GM18873 (cell line): ENCODE measurements around the gene VAV1.
"Not testable (repeated sequence)": the region's sequence is repeated elsewhere in the genome, so short reads cannot be mapped to it uniquely, and the experiment has no call there.

ENCODE experiments used
- ATAC-seq: cut with Tn5 transposase; IDR thresholded peaks from one replicate; pipeline ENCODE4 v1.9.1; 2021; ENCODE audit warnings: mild to moderate bottlenecking, moderate library complexity, moderate number of reproducible peaks; ENCODE audit not compliant: unreplicated experiment, low FRiP score

Gene VAV1

GRCh38 chr19:6811378-6811777 is 38.9 kb downstream of the VAV1 start:
- ATAC-seq, result no peak

DNA sequence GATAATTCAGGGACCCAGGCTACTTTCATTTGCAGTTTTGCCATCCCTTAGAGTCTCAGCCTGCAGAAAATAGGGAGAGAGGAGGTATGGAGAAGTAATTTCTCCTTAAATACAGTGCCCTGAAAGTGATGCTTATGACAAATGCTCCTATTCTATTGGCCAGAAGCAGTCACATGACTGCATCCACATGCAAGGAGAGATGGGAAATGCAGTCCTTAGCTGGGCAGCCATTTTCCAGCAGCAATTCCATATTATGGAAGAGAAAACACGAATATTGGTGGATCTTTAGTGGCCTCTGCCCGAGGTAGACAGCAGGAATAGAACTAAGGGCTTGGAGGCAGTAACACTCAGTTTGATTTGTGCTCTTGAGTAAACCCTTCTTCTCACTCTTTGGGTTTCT is 39.4 kb downstream of the VAV1 start:
- ATAC-seq, result no peak

DNA sequence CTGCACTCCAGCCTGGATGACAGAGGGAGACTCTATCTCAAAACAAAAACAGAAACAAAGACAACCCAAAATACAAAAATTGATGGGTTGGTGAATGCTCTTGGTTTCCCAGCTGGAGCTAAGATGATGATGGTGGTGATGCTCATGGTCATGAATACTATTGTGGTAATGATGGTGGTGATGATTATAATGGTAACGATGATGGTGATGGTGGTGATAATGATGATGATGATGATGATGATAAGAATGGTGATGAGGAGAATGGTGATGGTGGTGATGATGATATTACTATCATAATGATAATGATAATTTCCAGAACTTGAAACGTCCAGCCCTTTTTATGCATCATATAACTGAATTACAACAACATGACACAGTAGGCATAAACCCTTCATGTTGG is 40.1 kb downstream of the VAV1 start:
- ATAC-seq, result no peak

DNA sequence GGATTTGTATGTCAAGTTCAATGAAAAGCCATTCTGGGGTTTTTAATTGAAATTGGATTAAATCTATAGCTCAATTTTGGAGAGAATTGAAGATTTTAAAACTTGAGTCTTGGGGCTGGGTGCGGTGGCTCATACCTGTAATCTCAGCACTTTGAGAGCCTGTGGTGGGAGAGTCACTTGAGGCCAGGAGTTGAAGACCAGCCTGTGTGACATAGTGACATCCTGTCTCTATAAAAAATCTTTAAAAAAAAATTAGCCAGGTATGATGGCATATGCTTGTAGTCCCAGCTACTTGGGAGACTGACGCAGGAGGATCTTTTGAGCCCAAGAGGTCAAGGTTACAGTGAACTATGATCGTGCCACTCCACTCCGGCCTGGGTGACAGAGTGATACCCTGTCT is 41.2 kb downstream of the VAV1 start:
- ATAC-seq, result no peak

- no peak for ATAC-seq
Measured at GRCh38 chr19:6817179-6817578, 44.7 kb downstream of the VAV1 start.

DNA sequence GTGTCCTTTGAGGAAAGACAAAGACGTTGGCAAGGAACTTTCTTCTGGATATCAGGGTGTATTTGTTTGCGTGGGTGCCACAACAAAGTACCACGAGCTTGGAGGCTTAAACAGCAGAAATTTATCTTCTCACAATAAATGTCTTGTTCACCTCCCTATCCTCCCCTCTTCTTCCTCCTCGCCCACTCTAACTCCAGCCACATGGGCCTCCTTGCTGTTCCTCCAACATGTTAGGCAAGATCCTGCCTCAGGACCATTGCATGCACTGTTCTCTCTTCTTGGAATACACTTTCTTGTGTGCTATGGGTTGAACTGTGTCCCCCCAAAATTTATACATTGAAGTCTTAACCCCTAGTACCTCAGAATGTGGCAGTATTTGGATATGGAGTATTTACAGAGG is 45.7 kb downstream of the VAV1 start:
- ATAC-seq, result no peak

GRCh38 chr19:6819323-6819722 is 46.8 kb downstream of the VAV1 start:
- ATAC-seq, result no peak

- ATAC-seq, result no peak
Measured at GRCh38 chr19:6820237-6820636, 47.7 kb downstream of the VAV1 start.

GRCh38 chr19:6821639-6822310 is 49.3 kb downstream of the VAV1 start:
- ATAC-seq, result no peak

DNA sequence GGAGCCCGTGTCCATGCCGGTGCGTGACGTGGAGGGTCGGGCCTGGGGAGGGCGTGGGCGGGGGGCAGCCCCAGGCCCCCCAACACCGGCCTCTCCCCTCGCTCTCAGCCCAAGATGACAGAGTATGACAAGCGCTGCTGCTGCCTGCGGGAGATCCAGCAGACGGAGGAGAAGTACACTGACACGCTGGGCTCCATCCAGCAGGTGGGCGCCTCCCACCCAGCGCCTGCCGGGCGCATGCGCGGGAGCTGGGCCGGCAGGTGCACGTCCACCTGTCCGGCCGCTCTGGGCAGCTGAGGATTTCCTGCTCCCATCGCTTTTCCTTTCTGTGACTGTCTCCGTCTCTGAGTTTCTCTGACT is 49.8 kb downstream of the VAV1 start:
- ATAC-seq, result no peak

GRCh38 chr19:6825076-6825774 is 52.7 kb downstream of the VAV1 start:
- no peak for ATAC-seq

- ATAC-seq, result no peak
Measured at GRCh38 chr19:6826281-6826920, 53.9 kb downstream of the VAV1 start.

DNA sequence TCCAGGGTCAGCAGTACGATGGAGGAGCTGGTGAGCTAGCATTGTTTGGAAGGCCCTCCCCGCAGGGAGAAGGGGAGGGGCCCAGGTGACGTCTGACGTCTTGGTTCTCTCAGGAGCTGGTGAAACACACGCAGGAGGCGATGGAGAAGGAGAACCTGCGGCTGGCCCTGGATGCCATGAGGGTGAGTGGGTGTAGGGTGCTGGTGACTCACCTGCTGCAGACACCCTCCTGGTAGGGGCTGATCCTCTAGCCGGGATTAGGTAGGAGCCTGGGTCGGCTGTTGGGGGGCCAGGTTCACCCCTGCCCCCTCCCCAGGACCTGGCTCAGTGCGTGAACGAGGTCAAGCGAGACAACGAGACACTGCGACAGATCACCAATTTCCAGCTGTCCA is 55.8 kb downstream of the VAV1 start:
- no peak for ATAC-seq

- no peak for ATAC-seq
Measured at GRCh38 chr19:6828698-6829633, 56.5 kb downstream of the VAV1 start.

DNA sequence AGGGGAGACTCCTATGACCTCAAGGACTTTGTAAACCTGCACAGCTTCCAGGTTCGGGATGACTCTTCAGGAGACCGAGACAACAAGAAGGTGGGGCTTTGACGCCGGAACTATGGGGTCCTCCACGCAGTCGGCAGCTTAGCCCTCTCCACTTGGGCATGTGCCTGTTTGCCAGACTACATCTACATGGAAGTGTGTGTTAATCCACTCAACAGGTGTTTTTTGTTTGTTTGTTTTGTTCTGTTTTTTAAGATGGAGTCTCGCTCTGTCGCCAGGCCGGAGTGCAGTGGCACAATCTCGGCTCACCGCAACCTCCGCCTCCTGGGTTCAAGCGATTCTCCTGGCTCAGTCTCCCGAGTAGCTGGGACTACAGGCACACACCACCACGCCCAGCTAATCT is 57.3 kb downstream of the VAV1 start:
- ATAC-seq, result not testable (repeated sequence)

DNA sequence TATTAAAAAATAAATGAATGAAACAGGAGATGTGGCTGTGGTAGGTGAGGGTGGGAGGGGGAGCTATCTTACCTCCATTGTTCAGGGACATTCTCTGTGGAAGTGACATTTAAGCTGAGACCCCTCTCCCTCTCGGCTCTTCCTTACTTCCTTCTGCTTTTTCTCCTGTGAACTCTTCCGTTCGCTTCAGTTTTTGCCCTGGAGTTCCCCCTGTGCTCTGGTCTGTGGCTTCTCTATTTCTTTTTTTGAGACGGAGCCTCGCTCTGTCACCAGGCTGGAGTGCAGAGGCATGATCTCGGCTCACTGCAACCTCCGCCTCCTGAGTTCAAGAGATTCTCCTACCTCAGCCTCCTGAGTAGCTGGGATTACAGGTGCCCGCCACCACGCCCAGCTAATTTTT is 58.6 kb downstream of the VAV1 start:
- not testable (repeated sequence) for ATAC-seq

DNA sequence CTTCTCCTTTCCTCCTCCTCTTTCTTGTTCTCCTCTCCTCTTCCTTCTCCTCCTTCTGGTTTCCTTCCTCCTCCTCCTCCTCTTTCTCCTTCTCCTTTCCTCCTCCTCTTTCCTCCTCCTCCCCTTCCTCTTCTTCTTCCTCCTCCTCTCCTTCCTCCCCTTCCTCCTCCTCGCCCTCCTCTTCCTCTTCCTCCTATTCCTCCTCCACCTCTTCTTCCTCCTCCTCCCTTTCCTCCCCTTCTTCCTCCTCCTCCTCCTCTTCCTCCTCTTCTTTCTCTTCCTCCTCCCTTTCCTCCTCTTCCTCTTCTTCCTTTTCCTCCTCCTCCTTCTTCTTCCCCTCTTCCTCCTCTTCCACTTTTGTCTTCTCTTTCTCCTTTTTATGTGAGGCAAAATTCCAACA is 59.9 kb downstream of the VAV1 start:
- no peak for ATAC-seq

DNA sequence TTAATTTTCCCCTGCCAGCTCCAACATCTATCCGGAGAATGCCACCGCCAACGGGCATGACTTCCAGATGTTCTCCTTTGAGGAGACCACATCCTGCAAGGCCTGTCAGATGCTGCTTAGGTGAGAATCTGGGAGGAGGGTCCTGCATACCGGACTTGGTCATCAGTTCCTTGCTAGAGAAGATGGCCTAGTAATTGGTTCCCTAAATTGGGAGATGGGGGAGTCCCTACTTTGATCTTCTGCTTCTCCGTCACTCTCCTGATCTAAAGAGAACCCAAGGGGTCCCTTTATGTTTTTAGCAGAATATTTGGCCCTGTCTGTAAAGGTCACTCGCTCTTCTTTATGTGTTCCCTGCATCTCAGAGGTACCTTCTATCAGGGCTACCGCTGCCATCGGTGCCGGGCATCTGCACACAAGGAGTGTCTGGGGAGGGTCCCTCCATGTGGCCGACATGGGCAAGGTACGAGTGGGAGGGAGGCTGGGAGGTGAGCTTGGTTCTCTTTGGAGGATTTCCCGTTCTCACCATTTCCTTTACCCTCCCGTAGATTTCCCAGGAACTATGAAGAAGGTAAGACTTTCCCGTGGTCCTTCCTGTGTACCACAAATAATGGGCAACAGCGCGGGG is 60.8 kb downstream of the VAV1 start:
- no peak for ATAC-seq

GRCh38 chr19:6834433-6834832 is 61.9 kb downstream of the VAV1 start:
- no peak for ATAC-seq

DNA sequence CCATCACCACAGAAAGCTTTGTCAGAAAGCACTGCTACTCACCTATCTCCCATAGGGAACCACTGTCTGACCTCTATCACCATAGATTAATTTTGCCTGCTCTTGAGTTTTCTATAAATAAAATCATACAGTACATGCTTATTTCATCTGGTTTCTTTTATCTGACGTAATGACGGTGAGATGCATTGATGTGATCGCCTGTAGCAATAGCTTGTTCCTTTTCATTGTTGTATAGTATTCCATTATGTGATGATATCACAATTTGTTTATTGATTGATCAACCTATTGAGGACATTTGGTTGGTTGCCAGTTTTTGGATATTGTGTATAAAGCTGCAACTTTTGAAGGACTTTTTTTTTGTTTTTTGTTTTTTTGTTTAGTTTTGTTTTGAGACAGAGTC is 63.0 kb downstream of the VAV1 start:
- no peak for ATAC-seq
